Fibroblast of lung (primary cell): ENCODE data around the gene NIFK.

Experiments
- CTCF ChIP-seq, 2 donors: IDR thresholded peaks in 1 of 2; conservative IDR thresholded peaks in 1 of 2; 1 replicate in 1 of 2; 2 replicates in 1 of 2; pipeline ENCODE4 v1.5.1; 2011 to 2012; ENCODE audit warnings: low read length in 2 of 2, control low read depth in 1 of 2, inconsistent platforms in 1 of 2, low read depth in 1 of 2, mild to moderate bottlenecking in 1 of 2
- EZH2 ChIP-seq: IDR thresholded peaks from 2 replicates; pipeline ENCODE4 v1.5.1; 2012; ENCODE audit warnings: low read length, control low read depth, mild to moderate bottlenecking; ENCODE audit errors: missing control alignments

DNA sequence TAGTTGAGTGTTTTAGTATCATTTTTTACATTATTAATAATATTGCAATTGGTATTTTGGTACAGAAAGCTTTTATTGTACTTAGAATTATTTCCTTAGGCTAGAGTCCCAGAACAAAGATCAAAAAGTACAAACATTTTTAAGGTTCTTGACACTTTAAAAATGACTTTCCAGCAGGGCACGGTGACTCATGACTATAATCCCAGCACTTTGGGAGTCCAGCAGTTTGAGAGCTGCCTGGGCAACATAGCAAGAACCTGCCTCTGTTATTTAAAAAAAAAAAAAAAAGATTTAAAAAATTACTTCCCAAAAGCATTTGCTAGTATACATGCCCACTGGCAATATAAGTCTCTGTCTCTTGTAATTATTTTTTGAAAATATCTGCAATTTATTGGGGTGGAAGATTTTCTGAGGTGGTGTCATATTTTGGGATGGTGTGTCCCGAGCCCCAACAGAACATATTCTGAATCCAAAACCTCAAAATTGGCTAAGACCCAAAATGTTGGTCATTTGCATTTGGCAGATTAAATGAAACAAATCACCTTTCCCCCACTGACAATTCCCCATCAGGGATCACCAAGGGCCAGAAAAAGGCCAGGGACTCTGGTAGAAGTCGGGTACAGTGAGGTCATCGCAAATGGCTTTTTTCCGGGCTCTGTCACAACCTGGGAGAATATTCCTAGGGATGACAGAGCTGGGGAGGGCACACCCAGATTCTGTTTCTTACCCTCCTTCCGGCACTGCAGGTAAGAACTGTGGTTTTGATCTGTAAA, 42.1 kb downstream of the NIFK start:
- TF ChIP-seq CTCF (conservative IDR thresholded peaks at IDR 0.05 in 1 of 2, IDR thresholded peaks at IDR 0.05 in 1 of 2; ENCODE audit: low read depth in 1 of 2, low read length in 2 of 2) (no peak), EZH2 (no peak)
